K562 (cell line): ENCODE measurements around the gene TADA2A. TPM values are rescaled to one million over a fixed set of nuclear protein-coding genes. Genes with fewer than 3 reads are reported as not detected.

Experiments
- CBFA2T2 ChIP-seq: fragments of 450-650 bp; conservative IDR thresholded peaks from 2 replicates; pipeline ENCODE4 v1.6.1; 2017; ENCODE audit warnings: mild to moderate bottlenecking
- CEBPG ChIP-seq, 3 experiments: fragments of 200-800 bp in 1 of 3; sonication (Bioruptor generic) in 1 of 3; sonication (generic) in 1 of 3; formaldehyde crosslinking in 1 of 3; IDR thresholded peaks in 2 of 3; conservative IDR thresholded peaks in 1 of 3; 2 replicates each; pipeline versions ENCODE4 v1.6.1 to v1.8.0; 2016 to 2022; ENCODE audit warnings: missing compliant biosample characterization in 2 of 3, missing genetic modification characterization in 2 of 3, mild to moderate bottlenecking in 1 of 3, missing genetic modification reagents in 1 of 3
- CGGBP1 ChIP-seq: fragments of 250-450 bp; sonication (Bioruptor Pico); IDR thresholded peaks from 2 replicates; pipeline ENCODE4 v1.9.0; 2021; ENCODE audit warnings: mild to moderate bottlenecking
- CTBP1 ChIP-seq: fragments of 450-650 bp; IDR thresholded peaks from 2 replicates; pipeline ENCODE4 v1.6.1; 2016; ENCODE audit warnings: borderline replicate concordance
- EHMT2 ChIP-seq: fragments of 450-650 bp; IDR thresholded peaks from 2 replicates; pipeline ENCODE4 v1.6.1; 2018; ENCODE audit warnings: antibody characterized with exemption
- EP400 ChIP-seq: fragments of 450-650 bp; IDR thresholded peaks from 2 replicates; pipeline ENCODE4 v1.6.1; 2017; ENCODE audit warnings: antibody characterized with exemption, mild to moderate bottlenecking, moderate library complexity
- FOS ChIP-seq: IDR thresholded peaks from 3 replicates; pipeline ENCODE4 v1.6.1; 2011; ENCODE audit not compliant: insufficient read length; ENCODE audit errors: extremely low read depth
- GATAD2A ChIP-seq: fragments of 450-650 bp; IDR thresholded peaks from 2 replicates; pipeline ENCODE4 v1.6.1; 2017
- MAFF ChIP-seq: IDR thresholded peaks from 2 replicates; pipeline ENCODE4 v1.6.1; 2012; ENCODE audit warnings: low read length, improper control_type of control experiment
- NFYB ChIP-seq: IDR thresholded peaks from 2 replicates; pipeline ENCODE4 v1.6.1; 2011; ENCODE audit warnings: mild to moderate bottlenecking, moderate library complexity; ENCODE audit not compliant: insufficient read length; ENCODE audit errors: extremely low read depth
- NONO ChIP-seq, 2 experiments: fragments of 200-400 bp in 1 of 2; fragments of 450-650 bp in 1 of 2; formaldehyde crosslinking in 1 of 2; IDR thresholded peaks; 2 replicates each; pipeline ENCODE4 v1.6.1; 2017; ENCODE audit warnings: low read depth in 2 of 2, mild to moderate bottlenecking in 2 of 2, moderate library complexity in 2 of 2, low read length in 1 of 2
- NR1H2 ChIP-seq: sonication (generic); formaldehyde crosslinking; IDR thresholded peaks from 2 replicates; pipeline ENCODE4 v1.4.0; 2020; ENCODE audit warnings: mild to moderate bottlenecking, missing genetic modification reagents
- RFX1 ChIP-seq: fragments of 450-650 bp; IDR thresholded peaks from 2 replicates; pipeline ENCODE4 v1.6.1; 2016; ENCODE audit warnings: mild to moderate bottlenecking, moderate library complexity
- SMAD3 ChIP-seq: fragments of 450-650 bp; formaldehyde crosslinking; conservative IDR thresholded peaks from 2 replicates; pipeline ENCODE4 v1.4.0; 2020; ENCODE audit warnings: mild to moderate bottlenecking
- SMAD4 ChIP-seq: fragments of 250-450 bp; sonication (Bioruptor Pico); conservative IDR thresholded peaks from 2 replicates; pipeline ENCODE4 v1.8.0; 2021; ENCODE audit warnings: inconsistent platforms, mild to moderate bottlenecking, moderate library complexity
- SMARCA5 ChIP-seq: fragments of 450-650 bp; IDR thresholded peaks from 2 replicates; pipeline ENCODE4 v1.6.1; 2016
- TCF3 ChIP-seq: sonication (generic); formaldehyde crosslinking; IDR thresholded peaks from 2 replicates; pipeline ENCODE4 v1.4.0; 2020; ENCODE audit warnings: mild to moderate bottlenecking, missing genetic modification reagents
- TCFL5 ChIP-seq: fragments of 250-450 bp; sonication (Bioruptor Pico); conservative IDR thresholded peaks from 2 replicates; pipeline ENCODE4 v1.6.1; 2021; ENCODE audit warnings: mild to moderate bottlenecking, moderate library complexity, matching md5 sums
- TFAM ChIP-seq: fragments of 250-450 bp; sonication (Bioruptor Pico); conservative IDR thresholded peaks from 2 replicates; pipeline ENCODE4 v1.5.0; 2021; ENCODE audit warnings: mild to moderate bottlenecking, moderate library complexity
- ZNF121 ChIP-seq: sonication (generic); formaldehyde crosslinking; conservative IDR thresholded peaks from 2 replicates; pipeline ENCODE4 v1.8.0; 2022; ENCODE audit warnings: missing genetic modification reagents
- ZNF224 ChIP-seq: sonication (generic); formaldehyde crosslinking; IDR thresholded peaks from 2 replicates; pipeline ENCODE4 v1.8.0; 2022; ENCODE audit warnings: mild to moderate bottlenecking, missing genetic modification reagents
- ZNF274 ChIP-seq: IDR thresholded peaks from 2 replicates; pipeline ENCODE4 v1.6.1; 2011; ENCODE audit warnings: low read depth, mild to moderate bottlenecking, low read length, moderate library complexity, borderline replicate concordance
- ZNF3 ChIP-seq: fragments of 250-450 bp; sonication (Bioruptor Pico); IDR thresholded peaks from 2 replicates; pipeline ENCODE4 v1.5.0; 2021; ENCODE audit warnings: mild to moderate bottlenecking, moderate library complexity
- ZNF347 ChIP-seq: fragments of 450-650 bp; formaldehyde crosslinking; IDR thresholded peaks from 2 replicates; pipeline ENCODE4 v1.4.0; 2020; ENCODE audit warnings: low read depth, mild to moderate bottlenecking, moderate library complexity
- ZNF584 ChIP-seq: fragments of 200-800 bp; sonication (Bioruptor generic); IDR thresholded peaks from 2 replicates; pipeline ENCODE4 v1.6.1; 2016; ENCODE audit warnings: low read depth, mild to moderate bottlenecking, missing genetic modification characterization, missing compliant biosample characterization
- polyA plus RNA-seq, 8 experiments: library from polyadenylated mRNA; depleted of rRNA in 4 of 8; stranded (reverse) in 5 of 8; unstranded in 3 of 8; fragments of >200 nt; fragmentation: Nextera tagmentation in 2 of 8; fragmentation: Illumina TruSeq in 1 of 8; extraction: Ambion mirVana in 2 of 8; extraction: Trizol in 1 of 8; gene quantifications; 2 replicates each; pipeline versions ENCODE4 v1.2.1 to v1.2.3, GENCODE V29; 2011 to 2014; ENCODE audit warnings: inconsistent platforms in 1 of 8, missing spikeins in 1 of 8
- total RNA-seq, 7 experiments: library from RNA; depleted of rRNA in 6 of 7; stranded (reverse); fragments of >200 nt in 6 of 7; fragmentation: Illumina TruSeq in 2 of 7; extraction: Trizol in 2 of 7; gene quantifications; 2 replicates each; pipeline versions ENCODE4 v1.2.1 to v1.2.3, GENCODE V29; 2011 to 2021; ENCODE audit warnings: low replicate concordance in 1 of 7
- TF ChIP-seq, protein P1 (sequence below): sonication (generic); formaldehyde crosslinking; IDR thresholded peaks from 2 replicates; pipeline ENCODE4 v1.8.0; 2022; ENCODE audit warnings: missing genetic modification reagents, mild to moderate bottlenecking, borderline replicate concordance
- TF ChIP-seq, protein P2 (sequence below): sonication (generic); formaldehyde crosslinking; IDR thresholded peaks from 2 replicates; pipeline ENCODE4 v1.8.1; 2023; ENCODE audit warnings: mild to moderate bottlenecking, missing genetic modification reagents

TADA2A gene
- total and polyA plus RNA-seq, 9 of the 15 experiments (the other 6 are each of a cell fraction or from before 2014, with no cell fraction given) = 13.8 to 37.7 (median 25.0) TPM

GRCh38 chr17:37406635-37407461, at the start of gene TADA2A, which contains the start of gene ACACA (continued):
- TF ChIP-seq, protein P1, sequence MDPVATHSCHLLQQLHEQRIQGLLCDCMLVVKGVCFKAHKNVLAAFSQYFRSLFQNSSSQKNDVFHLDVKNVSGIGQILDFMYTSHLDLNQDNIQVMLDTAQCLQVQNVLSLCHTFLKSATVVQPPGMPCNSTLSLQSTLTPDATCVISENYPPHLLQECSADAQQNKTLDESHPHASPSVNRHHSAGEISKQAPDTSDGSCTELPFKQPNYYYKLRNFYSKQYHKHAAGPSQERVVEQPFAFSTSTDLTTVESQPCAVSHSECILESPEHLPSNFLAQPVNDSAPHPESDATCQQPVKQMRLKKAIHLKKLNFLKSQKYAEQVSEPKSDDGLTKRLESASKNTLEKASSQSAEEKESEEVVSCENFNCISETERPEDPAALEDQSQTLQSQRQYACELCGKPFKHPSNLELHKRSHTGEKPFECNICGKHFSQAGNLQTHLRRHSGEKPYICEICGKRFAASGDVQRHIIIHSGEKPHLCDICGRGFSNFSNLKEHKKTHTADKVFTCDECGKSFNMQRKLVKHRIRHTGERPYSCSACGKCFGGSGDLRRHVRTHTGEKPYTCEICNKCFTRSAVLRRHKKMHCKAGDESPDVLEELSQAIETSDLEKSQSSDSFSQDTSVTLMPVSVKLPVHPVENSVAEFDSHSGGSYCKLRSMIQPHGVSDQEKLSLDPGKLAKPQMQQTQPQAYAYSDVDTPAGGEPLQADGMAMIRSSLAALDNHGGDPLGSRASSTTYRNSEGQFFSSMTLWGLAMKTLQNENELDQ = no peak
- TF ChIP-seq, protein P2, sequence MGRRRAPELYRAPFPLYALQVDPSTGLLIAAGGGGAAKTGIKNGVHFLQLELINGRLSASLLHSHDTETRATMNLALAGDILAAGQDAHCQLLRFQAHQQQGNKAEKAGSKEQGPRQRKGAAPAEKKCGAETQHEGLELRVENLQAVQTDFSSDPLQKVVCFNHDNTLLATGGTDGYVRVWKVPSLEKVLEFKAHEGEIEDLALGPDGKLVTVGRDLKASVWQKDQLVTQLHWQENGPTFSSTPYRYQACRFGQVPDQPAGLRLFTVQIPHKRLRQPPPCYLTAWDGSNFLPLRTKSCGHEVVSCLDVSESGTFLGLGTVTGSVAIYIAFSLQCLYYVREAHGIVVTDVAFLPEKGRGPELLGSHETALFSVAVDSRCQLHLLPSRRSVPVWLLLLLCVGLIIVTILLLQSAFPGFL (CRISPR knock-in tag) = no peak
- TF ChIP-seq TCFL5 (CRISPR knock-in tag) = no peak
- TF ChIP-seq CTBP1 = no peak; the same call in 1 of the 2 replicates
- no peak for TF ChIP-seq CEBPG (CRISPR knock-in tag; IDR thresholded peaks at IDR 0.05)
- no peak for TF ChIP-seq CEBPG (tag; conservative IDR thresholded peaks at IDR 0.05 in 1 of 2, IDR thresholded peaks at IDR 0.05 in 1 of 2)
- no peak for TF ChIP-seq SMARCA5
- no peak for TF ChIP-seq FOS
- TF ChIP-seq GATAD2A = peak; percentile 36; the same call in 1 of the 2 replicates
- no peak for TF ChIP-seq CGGBP1 (CRISPR knock-in tag)
- peak; percentile 80 for TF ChIP-seq EP400
- no peak for TF ChIP-seq ZNF224 (CRISPR knock-in tag)
- TF ChIP-seq TCF3 = no peak
- TF ChIP-seq SMAD3 = no peak
- no peak for TF ChIP-seq ZNF347 (CRISPR knock-in tag)
- no peak for TF ChIP-seq RFX1
- no peak for TF ChIP-seq ZNF121 (CRISPR knock-in tag)
- no peak for TF ChIP-seq TFAM (CRISPR knock-in tag)
- TF ChIP-seq ZNF3 (CRISPR knock-in tag) = no peak
- peak in 1 of 2 experiments; percentile 25; a peak in 2 of 4 replicates for TF ChIP-seq NONO (IDR thresholded peaks at IDR 0.05; ENCODE audit: low read depth in 2 of 2, low read length in 1 of 2)
- TF ChIP-seq NR1H2 (CRISPR knock-in tag) = no peak
- TF ChIP-seq NFYB = no peak
- no peak for TF ChIP-seq ZNF274
- no peak for TF ChIP-seq EHMT2
- TF ChIP-seq MAFF = no peak
- TF ChIP-seq ZNF584 (CRISPR knock-in tag) = no peak
- TF ChIP-seq CBFA2T2 = no peak
- TF ChIP-seq SMAD4 = peak; percentile 28
